ENCODE results near the gene JPH4. TPM values are rescaled to one million over a fixed set of nuclear protein-coding genes. Genes with fewer than 3 reads are reported as not detected.

JPH4 gene
- total and polyA plus RNA-seq, 2 experiments from 2014 or later = not detected

- no peaks in the 10 kb centered on the region for H3K27me3 ChIP-seq (replicated peaks; ENCODE audit: insufficient read depth)
- 86 to 88% methylated on average over 12 of the region's 12 CpGs for WGBS, 2 experiments (ENCODE audit: low coverage in 1 of 2, low lambda C conversion rate in 2 of 2, missing lambda C conversion rate in 2 of 2)
- no peak overlapping the region for H3K9ac ChIP-seq
- no peaks in the 10 kb centered on the region for H3K79me2 ChIP-seq (ENCODE audit: insufficient read depth)
- no peaks in the 10 kb centered on the region for H3K36me3 ChIP-seq (ENCODE audit: low read depth)
- no peak for TF ChIP-seq EZH2 (IDR thresholded peaks at IDR 0.05; ENCODE audit: insufficient read depth, poor library complexity, severe bottlenecking)
- no peak for TF ChIP-seq EZH2phosphoT487 (IDR thresholded peaks at IDR 0.05; ENCODE audit: insufficient read depth, low read depth)
- DNase-seq = no peak
- H3F3A ChIP-seq (ENCODE audit: insufficient read depth) = no peaks in the 10 kb centered on the region
- no peak overlapping the region for H3K4me2 ChIP-seq (ENCODE audit: unreplicated experiment)
- no peaks in the 10 kb centered on the region for H3K9me2 ChIP-seq (ENCODE audit: insufficient read depth)
- no peaks in the 10 kb centered on the region for H3K4me1 ChIP-seq (ENCODE audit: insufficient read depth)
- no peaks in the 10 kb centered on the region for H3K9me3 ChIP-seq (ENCODE audit: low read depth)
- H3K27ac ChIP-seq = no peak overlapping the region
- in situ Hi-C loops (cut with MboI) = no loop called here
- H4K20me1 ChIP-seq (ENCODE audit: insufficient read depth) = no peaks in the 10 kb centered on the region
- no peak overlapping the region for H3K4me3 ChIP-seq
- H2AFZ ChIP-seq = no peak overlapping the region
Measured at GRCh38 chr14:23531391-23531790, 47.2 kb downstream of the JPH4 start.

GRCh38 chr14:23530375-23531055, 48.1 kb downstream of the JPH4 start:
- H3K27me3 ChIP-seq (replicated peaks; ENCODE audit: insufficient read depth) = no peaks in the 10 kb centered on the region
- H3K4me3 ChIP-seq = no peak overlapping the region
- H3K79me2 ChIP-seq (ENCODE audit: insufficient read depth) = no peaks in the 10 kb centered on the region
- no peaks in the 10 kb centered on the region for H4K20me1 ChIP-seq (ENCODE audit: insufficient read depth)
- 75 to 76% methylated on average over 10 of the region's 10 CpGs for WGBS, 2 experiments (ENCODE audit: low coverage in 1 of 2, low lambda C conversion rate in 2 of 2, missing lambda C conversion rate in 2 of 2)
- TF ChIP-seq EZH2 (IDR thresholded peaks at IDR 0.05; ENCODE audit: insufficient read depth, poor library complexity, severe bottlenecking) (no peak), EZH2phosphoT487 (IDR thresholded peaks at IDR 0.05; ENCODE audit: insufficient read depth, low read depth) (no peak)
- H3K36me3 ChIP-seq (ENCODE audit: low read depth) = no peaks in the 10 kb centered on the region
- DNase-seq = no peak
- H3K9ac ChIP-seq = no peak overlapping the region
- no peak overlapping the region for H3K4me2 ChIP-seq (ENCODE audit: unreplicated experiment)
- H3K9me2 ChIP-seq (ENCODE audit: insufficient read depth) = no peaks in the 10 kb centered on the region
- in situ Hi-C loops (cut with MboI) = no loop called here
- H3K27ac ChIP-seq = no peak overlapping the region
- H3K4me1 ChIP-seq (ENCODE audit: insufficient read depth) = no peaks in the 10 kb centered on the region
- no peaks in the 10 kb centered on the region for H3F3A ChIP-seq (ENCODE audit: insufficient read depth)
- no peak overlapping the region for H2AFZ ChIP-seq
- no peaks in the 10 kb centered on the region for H3K9me3 ChIP-seq (ENCODE audit: low read depth)

DNA sequence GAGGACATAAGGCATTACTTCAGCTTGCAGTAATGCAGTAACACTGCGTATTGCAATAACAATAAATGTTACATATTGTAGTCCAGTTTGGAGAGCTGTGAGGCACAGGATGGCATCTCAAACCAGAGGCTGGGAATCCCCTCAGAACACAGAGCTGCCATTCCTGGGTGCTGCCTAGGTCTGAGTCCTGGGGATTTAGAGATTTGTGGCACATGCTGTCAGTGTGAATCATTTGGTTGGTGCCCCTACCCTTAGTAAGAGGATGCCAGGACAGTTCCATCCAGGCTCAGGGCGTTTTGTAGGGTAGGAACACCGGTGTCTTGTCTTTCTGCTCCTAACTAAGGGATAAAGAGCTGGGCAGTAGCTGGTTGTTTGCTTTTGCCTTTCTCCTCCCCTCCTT, 49.6 kb downstream of the JPH4 start:
- Histone ChIP-seq H2AFZ (no peak overlapping the region), H3K4me1 (ENCODE audit: insufficient read depth) (no peaks in the 10 kb centered on the region), H3F3A (ENCODE audit: insufficient read depth) (no peaks in the 10 kb centered on the region), H3K4me2 (ENCODE audit: unreplicated experiment) (no peak overlapping the region), H3K4me3 (no peak overlapping the region), H3K9me2 (ENCODE audit: insufficient read depth) (no peaks in the 10 kb centered on the region), H3K9me3 (ENCODE audit: low read depth) (no peaks in the 10 kb centered on the region), H3K79me2 (ENCODE audit: insufficient read depth) (no peaks in the 10 kb centered on the region), H3K27me3 (replicated peaks; ENCODE audit: insufficient read depth) (no peaks in the 10 kb centered on the region), H3K27ac (no peak overlapping the region), H3K36me3 (ENCODE audit: low read depth) (no peaks in the 10 kb centered on the region), H3K9ac (no peak overlapping the region), H4K20me1 (ENCODE audit: insufficient read depth) (no peaks in the 10 kb centered on the region)
- WGBS, 2 experiments (ENCODE audit: low coverage in 1 of 2, low lambda C conversion rate in 2 of 2, missing lambda C conversion rate in 2 of 2) = 83 to 85% methylated on average over 3 of the region's 3 CpGs
- in situ Hi-C loops (cut with MboI) = no loop called here
- DNase-seq = no peak
- TF ChIP-seq EZH2 (IDR thresholded peaks at IDR 0.05; ENCODE audit: insufficient read depth, poor library complexity, severe bottlenecking) (no peak), EZH2phosphoT487 (IDR thresholded peaks at IDR 0.05; ENCODE audit: insufficient read depth, low read depth) (no peak)

GRCh38 chr14:23528555-23528954, 50.0 kb downstream of the JPH4 start:
- no peak overlapping the region for H2AFZ ChIP-seq
- H4K20me1 ChIP-seq (ENCODE audit: insufficient read depth) = no peaks in the 10 kb centered on the region
- H3K4me1 ChIP-seq (ENCODE audit: insufficient read depth) = no peaks in the 10 kb centered on the region
- no peak overlapping the region for H3K27ac ChIP-seq
- peak; percentile 28 for DNase-seq
- H3K4me2 ChIP-seq (ENCODE audit: unreplicated experiment) = no peak overlapping the region
- H3K79me2 ChIP-seq (ENCODE audit: insufficient read depth) = no peaks in the 10 kb centered on the region
- H3K27me3 ChIP-seq (replicated peaks; ENCODE audit: insufficient read depth) = no peaks in the 10 kb centered on the region
- H3K4me3 ChIP-seq = no peak overlapping the region
- no peaks in the 10 kb centered on the region for H3K9me3 ChIP-seq (ENCODE audit: low read depth)
- in situ Hi-C loops (cut with MboI) = no loop called here
- TF ChIP-seq EZH2phosphoT487 (IDR thresholded peaks at IDR 0.05; ENCODE audit: insufficient read depth, low read depth) (no peak), EZH2 (IDR thresholded peaks at IDR 0.05; ENCODE audit: insufficient read depth, poor library complexity, severe bottlenecking) (no peak)
- no peaks in the 10 kb centered on the region for H3K9me2 ChIP-seq (ENCODE audit: insufficient read depth)
- no peaks in the 10 kb centered on the region for H3K36me3 ChIP-seq (ENCODE audit: low read depth)
- no peak overlapping the region for H3K9ac ChIP-seq
- WGBS, 2 experiments (ENCODE audit: low coverage in 1 of 2, low lambda C conversion rate in 2 of 2, missing lambda C conversion rate in 2 of 2) = 95 to 96% methylated on average over 1 of the region's 1 CpG
- no peaks in the 10 kb centered on the region for H3F3A ChIP-seq (ENCODE audit: insufficient read depth)
